NCI-H1417 treated with DMSO at 0.1 percent for 48 hours (cell line): ENCODE results near the gene COA3.
"Not testable (repeated sequence)": the region's sequence is repeated elsewhere in the genome, so short reads cannot be mapped to it uniquely, and the experiment has no call there.

ENCODE experiments used
- DNase-seq: peaks from one replicate; lab custom pipeline; 2025; lab: John Stamatoyannopoulos, UW

COA3 gene

GRCh38 chr17:42781639-42782165, 16.8 kb downstream of the COA3 start:
- DNase-seq = no peak

- no peak for DNase-seq
Observed at GRCh38 chr17:42780851-42781638, 17.5 kb downstream of the COA3 start.

- DNase-seq = no peak
Observed at GRCh38 chr17:42779936-42780850, 18.3 kb downstream of the COA3 start, which contains the start of gene WNK4. WNK4 (plus strand) TSS chr17:42780610; CDS start chr17:42780699, 89 bp downstream.

- no peak for DNase-seq
Observed at GRCh38 chr17:42779304-42779935, 19.1 kb downstream of the COA3 start.

GRCh38 chr17:42778570-42778969, 19.9 kb downstream of the COA3 start:
- no peak for DNase-seq

GRCh38 chr17:42775534-42776098, 22.9 kb downstream of the COA3 start:
- no peak for DNase-seq

- no peak for DNase-seq
Observed at GRCh38 chr17:42774066-42774745, 24.3 kb downstream of the COA3 start.

- DNase-seq = no peak
Observed at GRCh38 chr17:42773290-42774035, 25.0 kb downstream of the COA3 start, which contains the start of gene VPS25. VPS25 (plus strand) TSS chr17:42773449; CDS start chr17:42773476, 27 bp downstream.

GRCh38 chr17:42772945-42773289, 25.6 kb downstream of the COA3 start:
- no peak for DNase-seq

GRCh38 chr17:42769964-42770363, 28.5 kb downstream of the COA3 start:
- DNase-seq = not testable (repeated sequence)

GRCh38 chr17:42768006-42768405, 30.5 kb downstream of the COA3 start:
- DNase-seq = not testable (repeated sequence)

- DNase-seq = no peak
Observed at GRCh38 chr17:42767512-42767911, 31.0 kb downstream of the COA3 start.

- no peak for DNase-seq
Observed at GRCh38 chr17:42766124-42766523, 32.4 kb downstream of the COA3 start.

GRCh38 chr17:42761638-42762037, 36.9 kb downstream of the COA3 start:
- no peak for DNase-seq

GRCh38 chr17:42760652-42761581, 37.6 kb downstream of the COA3 start, which contains the start of gene RAMP2:
RAMP2 (plus strand) TSS chr17:42761227; CDS start chr17:42761262, 35 bp downstream.
- no peak for DNase-seq

GRCh38 chr17:42759982-42760651, 38.4 kb downstream of the COA3 start:
- DNase-seq = no peak

- DNase-seq = no peak
Observed at GRCh38 chr17:42754782-42755181, 43.7 kb downstream of the COA3 start.

- no peak for DNase-seq
Observed at GRCh38 chr17:42751628-42752027, 46.9 kb downstream of the COA3 start.
